HPDE6-E6E7 (cell line): Measurements from ENCODE around the gene PDGFRA.

Experiments
- DNase-seq: peaks from one replicate; pipeline ENCODE4 v3.0.0; 2011; ENCODE audit warnings: missing footprints; ENCODE audit errors: extremely low spot score

Gene PDGFRA

GRCh38 chr4:54228961-54229501, at the start of gene PDGFRA:
Gene PDGFRA, plus strand, starts transcription at chr4:54229293. Its CDS starts 29,476 bp downstream, at chr4:54258769.
- DNase-seq, result no peak

- DNase-seq, result no peak
Observed at GRCh38 chr4:54184581-54184980, 44.5 kb upstream of the PDGFRA start.

- DNase-seq, result no peak
Observed at GRCh38 chr4:54185044-54185780, 43.9 kb upstream of the PDGFRA start.

GRCh38 chr4:54185866-54186265, 43.2 kb upstream of the PDGFRA start:
- no peak for DNase-seq

GRCh38 chr4:54186371-54186770, 42.7 kb upstream of the PDGFRA start:
- no peak for DNase-seq

- no peak for DNase-seq
Observed at GRCh38 chr4:54187148-54187547, 41.9 kb upstream of the PDGFRA start.

- DNase-seq, result no peak
Observed at GRCh38 chr4:54189140-54189539, 40.0 kb upstream of the PDGFRA start.

- no peak for DNase-seq
Observed at GRCh38 chr4:54192811-54193210, 36.3 kb upstream of the PDGFRA start.

- DNase-seq, result no peak
Observed at GRCh38 chr4:54197926-54198325, 31.2 kb upstream of the PDGFRA start.

GRCh38 chr4:54199919-54200318, 29.2 kb upstream of the PDGFRA start:
- DNase-seq, result no peak

- no peak for DNase-seq
Observed at GRCh38 chr4:54209617-54210016, 19.5 kb upstream of the PDGFRA start.

GRCh38 chr4:54213001-54213400, 16.1 kb upstream of the PDGFRA start:
- no peak for DNase-seq

GRCh38 chr4:54213761-54214160, 15.3 kb upstream of the PDGFRA start:
- DNase-seq, result no peak

GRCh38 chr4:54215379-54216077, 13.6 kb upstream of the PDGFRA start:
- no peak for DNase-seq

- peak; percentile 76 for DNase-seq
Observed at GRCh38 chr4:54217642-54218495, 11.2 kb upstream of the PDGFRA start.

GRCh38 chr4:54218736-54219135, 10.4 kb upstream of the PDGFRA start:
- no peak for DNase-seq

- no peak for DNase-seq
Observed at GRCh38 chr4:54224996-54225597, 4.0 kb upstream of the PDGFRA start.

GRCh38 chr4:54225598-54226403, 3.3 kb upstream of the PDGFRA start:
- no peak for DNase-seq

GRCh38 chr4:54226404-54227255, 2.5 kb upstream of the PDGFRA start:
- no peak for DNase-seq
